ENCODE measurements around the gene XXYLT1. TPM values are rescaled to one million over a fixed set of nuclear protein-coding genes. Genes with fewer than 3 reads are reported as not detected.

XXYLT1 gene
- total RNA-seq, 1 experiment from 2014 or later: 10.9 TPM

DNA sequence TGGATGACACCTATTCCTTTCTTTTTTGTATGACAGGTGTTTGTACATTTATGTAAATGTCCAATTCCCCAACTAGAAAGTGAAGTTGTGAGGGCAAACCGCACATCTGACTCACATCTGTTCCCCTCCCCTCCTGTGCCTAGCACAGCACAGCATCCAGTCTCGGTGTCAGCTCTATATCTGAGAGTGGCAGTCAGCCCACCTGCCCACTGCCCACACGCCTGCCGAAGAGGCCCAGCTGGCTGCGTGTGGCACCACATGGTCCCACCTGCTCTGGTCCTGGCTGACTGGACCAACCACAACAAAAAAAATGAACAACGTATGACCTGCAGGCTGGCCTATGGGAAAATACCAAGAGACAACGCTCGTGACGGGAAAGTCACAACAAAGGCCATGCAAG lies 62.8 kb downstream of the XXYLT1 start:
- CTCF ChIA-PET: no interaction called here
- POLR2A ChIA-PET: no interaction called here
- no TSS peak for BruUV-seq (replicated peaks)
- ATAC-seq (no peak), DNase-seq (ENCODE audit: low read depth, low spot score) (no peak)
- Histone ChIP-seq H3K79me2 (ENCODE audit: insufficient read depth, low read length) (no peaks in the 10 kb centered on the region), H3K27ac (ENCODE audit: low read depth, low read length) (no peak overlapping the region), H2AFZ (ENCODE audit: low read depth, low read length, poor library complexity, severe bottlenecking) (no peak overlapping the region), H3K4me2 (ENCODE audit: low read length) (no peak overlapping the region), H3K4me1 (ENCODE audit: control insufficient read depth in 1 of 2, insufficient read depth in 2 of 2, low read length in 2 of 2) (peaks cover 11 to 38% of the 10 kb centered on the region in 2 experiments; a peak in 3 of 4 replicates), H3K4me3 (replicated peaks in 1 of 2; ENCODE audit: low read depth in 1 of 2, low read length in 2 of 2) (no peak overlapping the region), H3K9ac (ENCODE audit: low read length) (no peak overlapping the region), H3K36me3 (ENCODE audit: control insufficient read depth in 1 of 2, insufficient read depth in 2 of 2, low read length in 2 of 2) (no peaks in the 10 kb centered on the region), H3K27me3 (ENCODE audit: insufficient read depth, low read length) (no peaks in the 10 kb centered on the region), H4K20me1 (ENCODE audit: insufficient read depth) (no peaks in the 10 kb centered on the region), H3K9me3 (ENCODE audit: control insufficient read depth in 1 of 2, insufficient read depth in 1 of 2, low read depth in 1 of 2, low read length in 2 of 2) (no peaks in the 10 kb centered on the region), H3K9me2 (ENCODE audit: insufficient read depth) (no peaks in the 10 kb centered on the region)
- intact Hi-C loops (cut with micrococcal nuclease): no loop called here
- RAD21 ChIA-PET (ENCODE audit: low non-redundant PET in 1 of 2, low total read pairs in 2 of 2, uncharacterized antibody in 2 of 2, unreplicated experiment in 2 of 2): no interaction called here
- TF ChIP-seq CEBPB (IDR thresholded peaks at IDR 0.05; ENCODE audit: low read depth) (no peak), SP1 (IDR thresholded peaks at IDR 0.05; ENCODE audit: low read depth) (no peak), RAD21 (IDR thresholded peaks at IDR 0.05; ENCODE audit: low read depth) (no peak), CTCF (IDR thresholded peaks at IDR 0.05 in 2 of 3, conservative IDR thresholded peaks at IDR 0.05 in 1 of 3; ENCODE audit: borderline replicate concordance in 1 of 3, insufficient read depth in 1 of 3, low read depth in 2 of 3, low read length in 2 of 3) (no peak), EZH2phosphoT487 (IDR thresholded peaks at IDR 0.05; ENCODE audit: borderline replicate concordance) (no peak), ELF1 (IDR thresholded peaks at IDR 0.05; ENCODE audit: borderline replicate concordance, low read depth) (no peak), FOSL1 (IDR thresholded peaks at IDR 0.05; ENCODE audit: low read depth) (no peak), EZH2 (IDR thresholded peaks at IDR 0.05) (no peak), CBX3 (IDR thresholded peaks at IDR 0.05; ENCODE audit: low read depth) (no peak), ZNF274 (IDR thresholded peaks at IDR 0.05; ENCODE audit: low read depth, low read length) (no peak), EGR1 (IDR thresholded peaks at IDR 0.05; ENCODE audit: low read depth) (no peak), SIN3A (IDR thresholded peaks at IDR 0.05; ENCODE audit: low read depth) (no peak)
- TF ChIP-seq, protein P1, sequence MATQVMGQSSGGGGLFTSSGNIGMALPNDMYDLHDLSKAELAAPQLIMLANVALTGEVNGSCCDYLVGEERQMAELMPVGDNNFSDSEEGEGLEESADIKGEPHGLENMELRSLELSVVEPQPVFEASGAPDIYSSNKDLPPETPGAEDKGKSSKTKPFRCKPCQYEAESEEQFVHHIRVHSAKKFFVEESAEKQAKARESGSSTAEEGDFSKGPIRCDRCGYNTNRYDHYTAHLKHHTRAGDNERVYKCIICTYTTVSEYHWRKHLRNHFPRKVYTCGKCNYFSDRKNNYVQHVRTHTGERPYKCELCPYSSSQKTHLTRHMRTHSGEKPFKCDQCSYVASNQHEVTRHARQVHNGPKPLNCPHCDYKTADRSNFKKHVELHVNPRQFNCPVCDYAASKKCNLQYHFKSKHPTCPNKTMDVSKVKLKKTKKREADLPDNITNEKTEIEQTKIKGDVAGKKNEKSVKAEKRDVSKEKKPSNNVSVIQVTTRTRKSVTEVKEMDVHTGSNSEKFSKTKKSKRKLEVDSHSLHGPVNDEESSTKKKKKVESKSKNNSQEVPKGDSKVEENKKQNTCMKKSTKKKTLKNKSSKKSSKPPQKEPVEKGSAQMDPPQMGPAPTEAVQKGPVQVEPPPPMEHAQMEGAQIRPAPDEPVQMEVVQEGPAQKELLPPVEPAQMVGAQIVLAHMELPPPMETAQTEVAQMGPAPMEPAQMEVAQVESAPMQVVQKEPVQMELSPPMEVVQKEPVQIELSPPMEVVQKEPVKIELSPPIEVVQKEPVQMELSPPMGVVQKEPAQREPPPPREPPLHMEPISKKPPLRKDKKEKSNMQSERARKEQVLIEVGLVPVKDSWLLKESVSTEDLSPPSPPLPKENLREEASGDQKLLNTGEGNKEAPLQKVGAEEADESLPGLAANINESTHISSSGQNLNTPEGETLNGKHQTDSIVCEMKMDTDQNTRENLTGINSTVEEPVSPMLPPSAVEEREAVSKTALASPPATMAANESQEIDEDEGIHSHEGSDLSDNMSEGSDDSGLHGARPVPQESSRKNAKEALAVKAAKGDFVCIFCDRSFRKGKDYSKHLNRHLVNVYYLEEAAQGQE (IDR thresholded peaks at IDR 0.05; ENCODE audit: low read depth): no peak
- TF ChIP-seq, protein P2, sequence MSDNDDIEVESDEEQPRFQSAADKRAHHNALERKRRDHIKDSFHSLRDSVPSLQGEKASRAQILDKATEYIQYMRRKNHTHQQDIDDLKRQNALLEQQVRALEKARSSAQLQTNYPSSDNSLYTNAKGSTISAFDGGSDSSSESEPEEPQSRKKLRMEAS (IDR thresholded peaks at IDR 0.05): no peak
- TF ChIP-seq, protein P3, sequence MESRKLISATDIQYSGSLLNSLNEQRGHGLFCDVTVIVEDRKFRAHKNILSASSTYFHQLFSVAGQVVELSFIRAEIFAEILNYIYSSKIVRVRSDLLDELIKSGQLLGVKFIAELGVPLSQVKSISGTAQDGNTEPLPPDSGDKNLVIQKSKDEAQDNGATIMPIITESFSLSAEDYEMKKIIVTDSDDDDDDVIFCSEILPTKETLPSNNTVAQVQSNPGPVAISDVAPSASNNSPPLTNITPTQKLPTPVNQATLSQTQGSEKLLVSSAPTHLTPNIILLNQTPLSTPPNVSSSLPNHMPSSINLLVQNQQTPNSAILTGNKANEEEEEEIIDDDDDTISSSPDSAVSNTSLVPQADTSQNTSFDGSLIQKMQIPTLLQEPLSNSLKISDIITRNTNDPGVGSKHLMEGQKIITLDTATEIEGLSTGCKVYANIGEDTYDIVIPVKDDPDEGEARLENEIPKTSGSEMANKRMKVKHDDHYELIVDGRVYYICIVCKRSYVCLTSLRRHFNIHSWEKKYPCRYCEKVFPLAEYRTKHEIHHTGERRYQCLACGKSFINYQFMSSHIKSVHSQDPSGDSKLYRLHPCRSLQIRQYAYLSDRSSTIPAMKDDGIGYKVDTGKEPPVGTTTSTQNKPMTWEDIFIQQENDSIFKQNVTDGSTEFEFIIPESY (IDR thresholded peaks at IDR 0.05; ENCODE audit: extremely low read depth, insufficient replicate concordance, low read length): no peak

All from HCT116 (cell line).